SKM-1 treated with dmso at 0.1 percent for 144 hours (cell line): Measurements from ENCODE around the gene LSM12.
"Not testable (repeated sequence)": the region's sequence is repeated elsewhere in the genome, so short reads cannot be mapped to it uniquely, and the experiment has no call there.

ENCODE experiments used
- DNase-seq: peaks from one replicate; lab custom pipeline; 2025; ENCODE audit not compliant: unreplicated experiment; lab: John Stamatoyannopoulos, UW

LSM12 gene

GRCh38 chr17:44008205-44008909 lies 58.1 kb downstream of the LSM12 start:
- DNase-seq = no peak

GRCh38 chr17:44007346-44008204 lies 58.9 kb downstream of the LSM12 start:
- DNase-seq = no peak

- peak; percentile 94 for DNase-seq
These were observed 59.7 kb downstream of the LSM12 start for GRCh38 chr17:44006598-44007345.

- DNase-seq = no peak
These were observed 60.2 kb downstream of the LSM12 start for GRCh38 chr17:44006272-44006597.

DNA sequence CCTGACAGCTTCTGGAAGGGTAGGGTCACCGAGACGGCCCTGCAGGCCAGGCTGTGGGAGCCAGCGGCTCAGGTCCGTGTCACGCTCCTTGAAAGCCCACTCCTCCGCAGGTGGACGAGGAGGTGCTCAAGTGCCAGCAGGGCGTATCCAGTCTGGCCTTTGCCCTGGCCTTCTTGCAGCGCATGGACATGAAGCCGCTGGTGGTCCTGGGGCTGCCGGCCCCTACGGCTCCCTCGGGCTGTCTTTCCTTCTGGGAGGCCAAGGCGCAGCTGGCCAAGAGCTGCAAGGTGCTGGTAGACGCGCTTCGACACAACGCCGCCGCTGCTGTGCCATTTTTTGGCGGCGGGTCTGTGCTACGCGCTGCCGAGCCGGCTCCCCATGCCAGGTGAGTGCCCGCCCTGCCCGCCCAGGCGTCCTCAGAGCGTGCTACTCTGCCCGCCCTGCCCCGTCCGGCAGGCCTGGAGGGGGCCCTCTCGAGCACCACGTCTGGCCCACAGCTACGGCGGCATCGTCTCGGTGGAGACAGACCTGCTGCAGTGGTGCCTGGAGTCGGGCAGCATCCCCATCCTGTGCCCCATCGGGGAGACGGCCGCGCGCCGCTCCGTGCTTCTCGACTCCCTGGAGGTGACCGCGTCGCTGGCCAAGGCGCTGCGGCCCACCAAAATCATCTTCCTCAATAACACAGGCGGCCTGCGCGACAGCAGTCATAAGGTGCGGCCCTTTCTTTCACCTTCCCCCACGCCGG lies 60.8 kb downstream of the LSM12 start:
- no peak for DNase-seq

GRCh38 chr17:44004761-44005526 lies 61.5 kb downstream of the LSM12 start:
- no peak for DNase-seq

GRCh38 chr17:44004077-44004760 lies 62.3 kb downstream of the LSM12 start, which contains the start of gene NAGS:
Gene NAGS, plus strand, starts transcription at chr17:44004622. Its CDS starts 42 bp downstream, at chr17:44004664.
- DNase-seq = no peak

DNA sequence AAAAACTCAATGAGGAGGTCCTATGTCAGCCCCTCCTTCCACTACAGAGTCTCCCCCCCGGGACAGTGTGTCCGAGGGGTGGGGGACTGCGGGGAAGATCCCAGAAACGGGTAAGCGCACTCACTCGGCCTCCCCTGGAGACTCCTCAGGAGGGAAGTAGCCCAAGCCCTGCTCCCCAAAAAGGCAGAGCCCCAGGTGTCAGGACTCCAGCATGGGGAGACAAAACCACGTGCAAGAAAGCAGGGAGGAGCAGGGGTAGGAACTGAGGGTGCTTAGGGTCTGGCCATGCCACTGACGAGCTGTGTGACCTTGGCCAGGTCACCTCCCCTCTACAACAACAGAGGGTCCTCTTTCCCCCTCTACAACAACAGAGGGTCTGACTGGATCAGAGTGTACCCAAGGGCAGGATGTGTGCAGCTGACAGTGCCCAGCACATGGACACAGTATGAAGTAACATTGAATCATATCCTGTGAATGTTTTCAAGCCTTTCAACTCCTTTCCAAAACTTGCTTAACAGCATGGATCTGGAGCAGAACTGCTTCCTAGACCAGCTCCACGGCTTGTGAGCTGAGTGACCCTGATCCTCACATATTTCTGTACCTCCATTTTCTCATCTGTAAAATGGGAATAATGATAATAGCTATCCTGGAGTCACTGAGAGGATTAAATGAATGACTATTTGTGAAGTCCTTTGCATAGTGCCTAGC lies 64.2 kb downstream of the LSM12 start:
- DNase-seq = no peak

- DNase-seq = no peak
These were observed 65.0 kb downstream of the LSM12 start for GRCh38 chr17:44001461-44001920.

- no peak for DNase-seq
These were observed 65.5 kb downstream of the LSM12 start for GRCh38 chr17:44000871-44001460.

GRCh38 chr17:44000141-44000860 lies 66.2 kb downstream of the LSM12 start:
- DNase-seq = no peak

- no peak for DNase-seq
These were observed 67.4 kb downstream of the LSM12 start for GRCh38 chr17:43999024-43999423.

DNA sequence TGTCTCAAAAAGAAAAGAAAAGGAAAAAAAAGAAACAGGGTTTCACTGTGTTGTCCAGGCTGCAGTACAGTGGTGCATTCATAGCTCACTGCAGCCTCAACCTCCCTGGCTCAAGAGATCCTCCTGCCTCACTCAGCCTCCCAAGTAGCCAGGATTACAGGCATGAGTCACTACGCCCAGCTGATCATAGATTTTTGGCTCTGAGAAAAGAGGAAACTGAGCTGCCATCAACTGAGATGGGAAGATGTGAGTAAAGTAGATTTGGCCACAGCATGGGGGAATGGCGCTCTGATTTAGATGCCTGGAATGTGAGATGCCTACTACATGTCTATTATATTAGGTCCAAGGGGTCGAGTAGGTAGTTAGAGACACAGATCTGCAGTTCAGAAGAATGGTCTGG lies 67.9 kb downstream of the LSM12 start:
- DNase-seq = peak; percentile 39

- DNase-seq = not testable (repeated sequence)
These were observed 69.3 kb downstream of the LSM12 start for GRCh38 chr17:43997180-43997579.

DNA sequence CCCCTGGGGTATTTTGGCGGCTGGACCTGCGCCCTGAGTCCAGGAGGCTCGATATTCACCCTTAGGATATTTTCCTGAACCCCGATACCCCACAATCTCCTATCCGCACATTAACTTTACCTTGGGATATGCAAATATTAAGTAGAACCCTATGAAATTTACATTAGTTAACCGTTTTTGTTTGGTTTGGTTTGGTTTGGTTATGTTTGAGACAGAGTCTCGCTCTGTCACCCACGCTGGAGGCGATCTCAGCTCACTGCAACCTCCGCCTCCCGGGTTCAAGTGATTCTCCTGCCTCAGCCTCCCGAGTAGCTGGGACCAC lies 71.4 kb downstream of the LSM12 start:
- no peak for DNase-seq

- DNase-seq = peak; percentile 46
These were observed 72.0 kb downstream of the LSM12 start for GRCh38 chr17:43994272-43995149.

DNA sequence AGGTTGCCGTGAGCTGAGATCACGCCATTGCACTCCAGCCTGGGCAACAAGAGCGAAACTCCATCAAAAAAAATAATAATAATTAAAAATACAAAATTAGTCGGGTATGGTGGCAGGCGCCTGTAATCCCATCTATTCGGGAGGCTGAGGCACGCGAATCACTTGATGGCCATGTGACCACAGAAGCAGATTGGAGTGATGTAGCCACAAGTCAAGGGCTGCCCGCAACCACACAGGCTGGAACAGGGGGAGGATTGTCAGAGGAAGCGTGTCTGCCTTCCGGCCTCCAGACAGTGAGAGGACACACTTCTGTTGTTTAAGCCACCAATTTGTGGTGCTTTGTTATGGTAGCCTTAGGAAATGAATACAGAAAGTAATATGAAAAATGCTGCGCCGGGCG lies 73.8 kb downstream of the LSM12 start:
- no peak for DNase-seq
